ENCODE measurements around the gene MAPKAPK3. TPM values are rescaled to one million over a fixed set of nuclear protein-coding genes. Genes with fewer than 3 reads are reported as not detected.

The MAPKAPK3 gene
- total RNA-seq, 1 donor from 2014 or later, result 359 TPM

GRCh38 chr3:50603261-50604109 is 13.5 kb upstream of the MAPKAPK3 start:
- TF ChIP-seq, protein P1, sequence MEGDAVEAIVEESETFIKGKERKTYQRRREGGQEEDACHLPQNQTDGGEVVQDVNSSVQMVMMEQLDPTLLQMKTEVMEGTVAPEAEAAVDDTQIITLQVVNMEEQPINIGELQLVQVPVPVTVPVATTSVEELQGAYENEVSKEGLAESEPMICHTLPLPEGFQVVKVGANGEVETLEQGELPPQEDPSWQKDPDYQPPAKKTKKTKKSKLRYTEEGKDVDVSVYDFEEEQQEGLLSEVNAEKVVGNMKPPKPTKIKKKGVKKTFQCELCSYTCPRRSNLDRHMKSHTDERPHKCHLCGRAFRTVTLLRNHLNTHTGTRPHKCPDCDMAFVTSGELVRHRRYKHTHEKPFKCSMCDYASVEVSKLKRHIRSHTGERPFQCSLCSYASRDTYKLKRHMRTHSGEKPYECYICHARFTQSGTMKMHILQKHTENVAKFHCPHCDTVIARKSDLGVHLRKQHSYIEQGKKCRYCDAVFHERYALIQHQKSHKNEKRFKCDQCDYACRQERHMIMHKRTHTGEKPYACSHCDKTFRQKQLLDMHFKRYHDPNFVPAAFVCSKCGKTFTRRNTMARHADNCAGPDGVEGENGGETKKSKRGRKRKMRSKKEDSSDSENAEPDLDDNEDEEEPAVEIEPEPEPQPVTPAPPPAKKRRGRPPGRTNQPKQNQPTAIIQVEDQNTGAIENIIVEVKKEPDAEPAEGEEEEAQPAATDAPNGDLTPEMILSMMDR (IDR thresholded peaks at IDR 0.05; ENCODE audit: borderline replicate concordance), result no peak
- no peak for DNase-seq
- no peaks in the 10 kb centered on the region for H3K27me3 ChIP-seq (ENCODE audit: low read depth)
- peaks cover 21% of the 10 kb centered on the region for H3K36me3 ChIP-seq
- H3K4me3 ChIP-seq, result no peak overlapping the region
- intact Hi-C loops (cut with micrococcal nuclease), result no loop called here
- H3K4me1 ChIP-seq, result peaks cover 100% of the 10 kb centered on the region
- H3K27ac ChIP-seq (replicated peaks), result peak overlapping the region; percentile 100
- no peaks in the 10 kb centered on the region for H3K9me3 ChIP-seq (replicated peaks)

DNA sequence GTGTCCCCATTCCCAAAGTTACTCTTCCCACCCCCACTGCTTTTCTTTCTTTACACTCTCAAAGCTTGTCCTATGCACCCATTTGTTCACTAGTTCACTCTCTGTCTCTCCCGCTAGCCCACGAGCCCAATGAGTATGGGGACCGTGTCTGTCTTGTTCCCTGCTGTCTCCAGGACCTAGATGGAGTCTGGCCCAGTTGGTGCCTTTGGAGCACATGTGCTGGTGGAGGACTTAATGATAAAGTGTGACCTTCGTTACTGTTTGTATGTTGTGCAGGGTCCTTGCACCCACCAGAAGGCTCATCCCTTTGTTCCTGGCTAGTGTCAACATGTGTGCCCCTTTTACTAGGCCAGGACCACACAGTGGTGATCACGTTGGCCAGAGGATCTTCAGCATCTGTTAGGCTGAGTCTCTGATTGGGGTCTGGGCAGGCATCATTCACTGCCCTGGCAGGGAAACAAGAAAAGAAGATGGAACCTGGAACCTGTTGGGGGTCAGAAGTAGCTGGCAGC is 12.8 kb upstream of the MAPKAPK3 start:
- Histone ChIP-seq H3K4me1 (peaks cover 100% of the 10 kb centered on the region), H3K9me3 (replicated peaks) (no peaks in the 10 kb centered on the region), H3K36me3 (peaks cover 21% of the 10 kb centered on the region), H3K27me3 (ENCODE audit: low read depth) (no peaks in the 10 kb centered on the region), H3K4me3 (no peak overlapping the region), H3K27ac (replicated peaks) (peak overlapping the region; percentile 100)
- TF ChIP-seq, protein P1 (IDR thresholded peaks at IDR 0.05; ENCODE audit: borderline replicate concordance), result no peak
- intact Hi-C loops (cut with micrococcal nuclease), result no loop called here
- DNase-seq, result no peak

DNA sequence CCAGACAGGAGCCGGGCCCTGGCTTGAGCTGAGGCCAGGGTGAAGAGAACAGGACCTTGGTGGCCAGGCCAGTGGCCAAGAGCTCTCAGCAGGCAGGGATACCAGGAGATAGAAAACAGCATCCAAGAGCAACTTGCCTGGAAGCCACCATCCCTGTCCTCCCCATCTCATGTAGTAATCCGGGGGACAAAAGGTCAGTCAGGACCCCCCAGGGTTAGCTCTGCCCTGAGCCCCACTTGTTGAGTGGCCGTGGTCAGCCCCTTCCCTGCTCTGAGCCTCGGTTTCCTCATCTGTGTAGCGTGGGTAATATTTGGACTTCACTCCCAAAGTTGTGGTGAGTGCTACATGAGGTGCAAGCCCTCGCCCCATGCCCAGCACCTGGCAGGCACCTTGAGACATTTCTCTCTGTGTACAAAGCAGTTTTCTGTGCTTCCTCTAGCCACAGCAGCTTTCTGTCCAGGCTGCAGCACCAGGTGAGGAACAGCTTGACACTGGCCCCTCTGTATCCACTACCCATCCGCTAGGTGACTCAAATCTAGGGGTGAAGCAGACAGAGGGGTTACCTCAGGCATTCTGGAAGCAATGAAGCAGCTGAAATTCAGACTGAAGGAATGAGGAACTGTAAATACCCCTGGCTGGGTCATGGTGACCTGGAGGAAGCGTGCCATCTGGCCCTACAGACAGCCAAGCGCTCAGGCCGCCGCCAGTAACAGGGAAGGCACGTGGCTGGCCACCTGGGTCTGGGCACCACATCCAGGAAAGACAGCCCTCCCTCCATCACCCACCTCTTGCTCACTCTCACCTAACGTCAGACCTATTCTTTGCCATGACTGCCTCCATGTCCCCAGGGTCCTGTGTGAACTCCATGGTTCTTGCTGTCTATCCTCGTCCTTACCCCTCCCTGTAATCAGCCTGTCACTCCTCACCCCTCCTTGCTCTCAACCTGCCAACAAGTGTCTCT is 12.0 kb upstream of the MAPKAPK3 start:
- TF ChIP-seq, protein P1 (IDR thresholded peaks at IDR 0.05; ENCODE audit: borderline replicate concordance), result no peak
- Histone ChIP-seq H3K27ac (replicated peaks) (peak overlapping the region; percentile 100), H3K4me3 (no peak overlapping the region), H3K4me1 (peaks cover 100% of the 10 kb centered on the region), H3K36me3 (peaks cover 21% of the 10 kb centered on the region), H3K9me3 (replicated peaks) (no peaks in the 10 kb centered on the region), H3K27me3 (ENCODE audit: low read depth) (no peaks in the 10 kb centered on the region)
- intact Hi-C loops (cut with micrococcal nuclease), result no loop called here
- DNase-seq, result peak; percentile 82

GRCh38 chr3:50605901-50606326 is 11.0 kb upstream of the MAPKAPK3 start:
- intact Hi-C loops (cut with micrococcal nuclease), result no loop called here
- TF ChIP-seq, protein P1 (IDR thresholded peaks at IDR 0.05; ENCODE audit: borderline replicate concordance), result no peak
- no peak overlapping the region for H3K4me3 ChIP-seq
- H3K4me1 ChIP-seq, result peaks cover 100% of the 10 kb centered on the region
- DNase-seq, result no peak
- H3K36me3 ChIP-seq, result peaks cover 21% of the 10 kb centered on the region
- H3K27me3 ChIP-seq (ENCODE audit: low read depth), result no peaks in the 10 kb centered on the region
- H3K9me3 ChIP-seq (replicated peaks), result no peaks in the 10 kb centered on the region
- peak overlapping the region; percentile 100 for H3K27ac ChIP-seq (replicated peaks)

DNA sequence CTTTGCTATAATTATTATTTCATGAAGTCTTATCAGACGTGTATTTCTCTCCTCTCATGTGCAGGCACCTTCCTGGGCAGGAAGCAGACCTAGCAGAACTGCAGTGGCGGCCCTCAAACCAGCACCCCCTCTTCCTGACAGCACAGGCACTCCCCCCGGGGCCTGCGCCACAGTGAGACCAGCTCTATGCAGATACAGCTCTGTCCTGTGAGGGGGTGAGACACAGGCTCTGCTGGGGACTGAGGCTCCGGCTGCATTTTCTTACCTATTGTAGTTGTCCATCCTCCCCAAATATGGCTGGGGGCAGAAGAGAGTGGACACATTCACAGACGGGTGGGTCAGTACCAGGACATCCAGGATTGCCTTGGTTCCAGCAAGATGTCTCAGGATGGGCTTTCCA is 10.4 kb upstream of the MAPKAPK3 start:
- DNase-seq, result no peak
- Histone ChIP-seq H3K4me3 (peak overlapping the region; percentile 18), H3K9me3 (replicated peaks) (no peaks in the 10 kb centered on the region), H3K4me1 (peaks cover 100% of the 10 kb centered on the region), H3K36me3 (peaks cover 21% of the 10 kb centered on the region), H3K27me3 (ENCODE audit: low read depth) (no peaks in the 10 kb centered on the region), H3K27ac (replicated peaks) (peak overlapping the region; percentile 100)
- intact Hi-C loops (cut with micrococcal nuclease), result no loop called here
- TF ChIP-seq, protein P1 (IDR thresholded peaks at IDR 0.05; ENCODE audit: borderline replicate concordance), result no peak

All from left ventricle myocardium inferior (tissue), 1 donor.